HG02981 (cell line): ENCODE results near the gene IL34.
"Not testable (repeated sequence)": the region's sequence is repeated elsewhere in the genome, so short reads cannot be mapped to it uniquely, and the experiment has no call there.

Source experiments
- ATAC-seq: cut with Tn5 transposase; IDR thresholded peaks from one replicate; pipeline ENCODE4 v1.9.1; 2021; ENCODE audit warnings: mild to moderate bottlenecking, moderate library complexity; ENCODE audit not compliant: unreplicated experiment

Gene IL34

GRCh38 chr16:70630960-70631745, 15.2 kb upstream of the IL34 start:
- ATAC-seq = no peak

- no peak for ATAC-seq
Observed at GRCh38 chr16:70632273-70632672, 14.1 kb upstream of the IL34 start.

GRCh38 chr16:70633617-70634016, 12.7 kb upstream of the IL34 start:
- ATAC-seq = not testable (repeated sequence)

GRCh38 chr16:70634861-70635260, 11.5 kb upstream of the IL34 start:
- ATAC-seq = no peak

- no peak for ATAC-seq
Observed at GRCh38 chr16:70635336-70636016, 10.9 kb upstream of the IL34 start.

GRCh38 chr16:70638814-70639792, 7.3 kb upstream of the IL34 start:
- ATAC-seq = no peak

- no peak for ATAC-seq
Observed at GRCh38 chr16:70642633-70643032, 3.7 kb upstream of the IL34 start.

- not testable (repeated sequence) for ATAC-seq
Observed at GRCh38 chr16:70643264-70643663, 3.1 kb upstream of the IL34 start.

GRCh38 chr16:70644763-70645597, 1.4 kb upstream of the IL34 start:
- no peak for ATAC-seq

GRCh38 chr16:70647441-70648359, 1.3 kb downstream of the IL34 start:
- no peak for ATAC-seq

- no peak for ATAC-seq
Observed at GRCh38 chr16:70648606-70649005, 2.2 kb downstream of the IL34 start.

GRCh38 chr16:70649300-70649699, 2.9 kb downstream of the IL34 start:
- no peak for ATAC-seq

GRCh38 chr16:70650216-70650615, 3.9 kb downstream of the IL34 start:
- ATAC-seq = no peak

- ATAC-seq = no peak
Observed at GRCh38 chr16:70651524-70651923, 5.2 kb downstream of the IL34 start.

- ATAC-seq = no peak
Observed at GRCh38 chr16:70652322-70652721, 6.0 kb downstream of the IL34 start.

- no peak for ATAC-seq
Observed at GRCh38 chr16:70653406-70653805, 7.0 kb downstream of the IL34 start.

GRCh38 chr16:70653809-70654771, 7.7 kb downstream of the IL34 start:
- ATAC-seq = no peak

- no peak for ATAC-seq
Observed at GRCh38 chr16:70656065-70656711, 9.8 kb downstream of the IL34 start.
